Brain microvascular endothelial cell (primary cell): ENCODE data around the gene DOCK4.

Experiments
- DNase-seq: peaks from one replicate; pipeline ENCODE4 v3.0.0-alpha.2; 2020
- H3K27ac ChIP-seq: fragments of 250-450 bp; sonication (Bioruptor Pico); 2 replicates; pipeline ENCODE4 v1.5.1; 2020; ENCODE audit warnings: mild to moderate bottlenecking, moderate library complexity
- H3K27me3 ChIP-seq: fragments of 250-450 bp; sonication (Bioruptor Pico); replicated peaks from 2 replicates; pipeline ENCODE4 v1.5.1; 2020; ENCODE audit warnings: mild to moderate bottlenecking
- H3K36me3 ChIP-seq: fragments of 250-450 bp; sonication (Bioruptor Pico); replicated peaks from 2 replicates; pipeline ENCODE4 v1.5.1; 2020; ENCODE audit warnings: mild to moderate bottlenecking
- H3K4me3 ChIP-seq: 2 replicates; pipeline ENCODE4 v1.5.1; 2011; ENCODE audit warnings: low read depth, mild to moderate bottlenecking, control low read depth, low read length, moderate library complexity
- CTCF ChIP-seq: IDR thresholded peaks from 2 replicates; pipeline ENCODE4 v1.5.1; 2011; ENCODE audit warnings: low read depth, mild to moderate bottlenecking, moderate library complexity, low read length, control low read depth, inconsistent platforms; ENCODE audit errors: missing control alignments
- in situ Hi-C: cut with HindIII; loops from 2 replicates; pipeline ENCODE4 v1.10.0; 2017; ENCODE audit warnings: low sequenced_read_pairs, low pct_ligation_motif_present

Gene DOCK4

GRCh38 chr7:111821046-111821445, 385.2 kb downstream of the DOCK4 start:
- in situ Hi-C loops: no loop called here
- Histone ChIP-seq H3K27me3 (no peaks in the 10 kb centered on the region), H3K36me3 (peaks cover 6% of the 10 kb centered on the region), H3K27ac (no peak overlapping the region), H3K4me3 (no peak overlapping the region)
- TF ChIP-seq CTCF: no peak
- DNase-seq: no peak

GRCh38 chr7:111820621-111821020, 385.6 kb downstream of the DOCK4 start:
- Histone ChIP-seq H3K4me3 (no peak overlapping the region), H3K27ac (no peak overlapping the region), H3K36me3 (peaks cover 6% of the 10 kb centered on the region), H3K27me3 (no peaks in the 10 kb centered on the region)
- in situ Hi-C loops: no loop called here
- no peak for DNase-seq
- no peak for TF ChIP-seq CTCF

GRCh38 chr7:111820121-111820520, 386.1 kb downstream of the DOCK4 start:
- TF ChIP-seq CTCF: no peak
- H3K27ac ChIP-seq: no peak overlapping the region
- in situ Hi-C loops: no loop called here
- no peaks in the 10 kb centered on the region for H3K27me3 ChIP-seq
- H3K4me3 ChIP-seq: no peak overlapping the region
- peaks cover 6% of the 10 kb centered on the region for H3K36me3 ChIP-seq
- DNase-seq: no peak

GRCh38 chr7:111815354-111815753, 390.8 kb downstream of the DOCK4 start:
- no peak for DNase-seq
- H3K4me3 ChIP-seq: no peak overlapping the region
- H3K36me3 ChIP-seq: peaks cover 2% of the 10 kb centered on the region
- TF ChIP-seq CTCF: no peak
- in situ Hi-C loops: no loop called here
- H3K27ac ChIP-seq: no peak overlapping the region
- H3K27me3 ChIP-seq: no peaks in the 10 kb centered on the region

- Histone ChIP-seq H3K27ac (no peak overlapping the region), H3K36me3 (peaks cover 4% of the 10 kb centered on the region), H3K4me3 (no peak overlapping the region), H3K27me3 (no peaks in the 10 kb centered on the region)
- in situ Hi-C loops: no loop called here
- TF ChIP-seq CTCF: no peak
- DNase-seq: no peak
These were observed 392.9 kb downstream of the DOCK4 start for GRCh38 chr7:111813306-111813705.

GRCh38 chr7:111806232-111806631, 400.0 kb downstream of the DOCK4 start:
- no peak for TF ChIP-seq CTCF
- DNase-seq: no peak
- H3K27ac ChIP-seq: no peak overlapping the region
- peaks cover 4% of the 10 kb centered on the region for H3K36me3 ChIP-seq
- H3K27me3 ChIP-seq: no peaks in the 10 kb centered on the region
- in situ Hi-C loops: no loop called here
- H3K4me3 ChIP-seq: no peak overlapping the region
